HG03139 (cell line): ENCODE data around the gene ANP32D.
"Not testable (repeated sequence)": the region's sequence is repeated elsewhere in the genome, so short reads cannot be mapped to it uniquely, and the experiment has no call there.

Experiments used
- ATAC-seq: cut with Tn5 transposase; IDR thresholded peaks from one replicate; pipeline ENCODE4 v1.9.1; 2021; ENCODE audit not compliant: unreplicated experiment

The ANP32D gene

DNA sequence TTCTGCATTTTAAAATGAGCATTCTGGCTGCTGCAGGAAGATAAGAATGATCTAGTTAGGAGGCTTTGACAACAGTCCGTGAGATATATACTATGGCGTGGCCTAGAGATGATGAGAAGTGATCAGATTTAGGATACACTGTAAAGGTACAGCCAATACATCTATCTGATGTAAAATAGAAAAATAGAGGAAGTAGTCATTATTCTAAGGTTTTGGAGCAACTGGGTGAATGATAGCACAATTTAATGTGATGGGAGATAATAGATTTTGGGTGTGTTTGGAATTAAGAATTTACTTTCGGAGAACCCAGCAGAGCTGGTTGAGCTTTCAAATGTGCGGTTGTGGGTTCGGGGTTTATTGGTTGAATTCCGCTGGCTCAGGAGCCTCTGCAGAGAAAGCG is at the start of gene ANP32D:
ANP32D (plus strand) TSS at position 301 of the 400 bp plus-strand sequence. CDS start 106 bp downstream, outside the sequence.
- no peak for ATAC-seq

- ATAC-seq: no peak
These were observed 49.2 kb upstream of the ANP32D start for GRCh38 chr12:48423171-48423570.

- no peak for ATAC-seq
These were observed 47.7 kb upstream of the ANP32D start for GRCh38 chr12:48424644-48425043.

DNA sequence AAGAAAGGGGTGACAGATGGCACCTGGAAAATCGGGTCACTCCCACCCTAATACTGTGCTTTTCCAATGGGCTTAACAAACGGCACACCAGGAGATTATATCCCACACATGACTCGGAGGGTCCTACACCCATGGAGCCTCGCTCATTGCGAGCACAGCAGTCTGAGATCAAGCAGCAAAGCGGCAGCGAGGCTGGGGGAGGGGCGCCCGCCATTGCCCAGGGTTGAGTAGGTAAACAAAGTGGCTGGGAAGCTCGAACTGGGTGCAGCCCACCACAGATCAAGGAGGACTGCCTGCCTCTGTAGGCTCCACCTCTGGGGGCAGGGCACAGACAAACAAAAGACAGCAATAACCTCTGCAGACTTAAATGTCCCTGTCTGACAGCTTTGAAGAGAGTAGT is 38.3 kb upstream of the ANP32D start:
- ATAC-seq: not testable (repeated sequence)

- no peak for ATAC-seq
These were observed 31.3 kb upstream of the ANP32D start for GRCh38 chr12:48441069-48441468.

DNA sequence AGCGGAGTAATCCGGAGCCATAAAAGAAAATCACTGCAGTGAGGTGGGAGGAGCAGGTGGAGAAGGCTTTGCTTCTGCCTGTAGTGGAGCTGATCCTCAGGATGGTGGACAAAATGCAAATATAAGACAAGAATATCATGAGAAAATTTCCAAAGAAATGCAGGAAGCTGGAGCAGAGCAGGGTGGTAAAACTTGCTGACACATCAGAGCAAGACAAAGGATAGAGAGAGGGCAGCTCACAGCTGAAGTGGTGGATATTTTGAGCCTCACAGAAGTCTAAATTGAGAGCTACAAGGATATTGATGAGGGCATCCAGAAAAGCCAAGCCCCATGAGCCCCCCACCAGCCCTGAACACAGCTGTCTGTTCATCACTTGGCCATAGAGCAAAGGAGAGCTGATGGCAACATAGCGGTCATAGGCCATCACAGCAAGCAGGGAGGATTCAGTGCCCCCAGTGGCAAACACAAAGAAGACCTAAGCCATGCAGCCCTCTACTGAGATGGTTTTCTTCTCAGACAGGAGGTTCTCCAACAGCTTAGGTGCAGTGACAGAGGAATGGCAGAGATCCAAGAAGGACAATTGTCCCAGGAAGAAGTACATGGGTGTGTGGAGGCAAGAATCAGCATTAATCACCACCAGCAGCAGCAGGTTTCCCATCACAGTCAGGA is 30.0 kb upstream of the ANP32D start:
- no peak for ATAC-seq

GRCh38 chr12:48445538-48445937 is 26.8 kb upstream of the ANP32D start:
- ATAC-seq: no peak

GRCh38 chr12:48446161-48446776 is 26.1 kb upstream of the ANP32D start:
- ATAC-seq: no peak

DNA sequence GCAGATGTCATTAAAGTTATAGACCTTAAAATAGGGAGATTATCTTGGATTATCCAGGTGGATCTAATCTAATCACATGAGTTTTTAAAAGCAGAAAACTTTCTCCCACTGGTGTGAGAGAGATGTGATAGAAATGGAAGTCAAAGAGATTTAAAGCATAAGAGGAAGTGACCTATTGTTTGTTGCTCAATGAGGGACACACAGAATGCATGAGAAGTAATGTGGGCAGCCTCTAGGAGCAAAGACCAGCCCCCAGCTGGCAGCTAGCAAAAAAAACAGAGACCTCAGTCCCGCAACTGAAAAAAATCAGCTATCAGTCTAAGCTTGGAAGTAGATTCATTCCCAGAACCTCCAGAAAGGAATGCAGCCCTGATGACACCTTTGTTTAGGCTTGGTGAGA is 24.6 kb upstream of the ANP32D start:
- ATAC-seq: no peak

DNA sequence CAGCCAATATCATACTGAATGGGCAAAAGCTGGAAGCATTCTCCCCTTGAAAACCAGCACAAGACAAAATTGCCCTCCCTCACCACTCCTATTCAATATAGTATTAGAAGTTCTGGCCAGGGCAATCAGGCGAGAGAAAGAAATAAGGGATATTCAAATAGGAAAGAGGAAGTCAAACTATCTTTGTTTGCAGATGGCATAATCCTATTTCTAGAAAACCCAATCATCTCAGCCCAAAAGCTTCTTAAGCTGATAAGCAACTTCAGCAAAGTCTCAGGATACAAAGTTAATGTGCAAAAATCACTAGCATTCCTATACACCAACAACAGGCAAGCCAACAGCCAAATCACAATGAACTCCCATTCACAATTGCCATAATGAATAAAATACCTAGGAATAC is 21.0 kb upstream of the ANP32D start:
- ATAC-seq: no peak

DNA sequence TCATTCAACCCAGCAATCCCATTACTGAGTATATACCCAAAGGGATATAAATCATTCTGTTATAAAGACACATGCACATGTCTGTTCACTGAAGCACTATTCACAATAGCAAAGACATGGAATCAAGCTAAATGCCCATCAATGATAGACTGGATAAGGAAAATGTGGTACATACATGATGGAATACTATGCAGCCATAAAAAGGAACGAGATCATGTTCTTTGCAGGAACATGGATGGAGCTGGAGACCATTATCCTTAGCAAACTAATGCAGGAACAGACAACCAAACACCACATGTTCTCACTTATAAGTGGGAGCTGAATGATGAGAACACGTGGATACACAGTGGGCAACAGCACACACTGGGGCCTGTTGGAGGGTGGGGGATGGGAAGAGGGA is 19.4 kb upstream of the ANP32D start:
- not testable (repeated sequence) for ATAC-seq

- no peak for ATAC-seq
These were observed 17.7 kb upstream of the ANP32D start for GRCh38 chr12:48454667-48455066.

DNA sequence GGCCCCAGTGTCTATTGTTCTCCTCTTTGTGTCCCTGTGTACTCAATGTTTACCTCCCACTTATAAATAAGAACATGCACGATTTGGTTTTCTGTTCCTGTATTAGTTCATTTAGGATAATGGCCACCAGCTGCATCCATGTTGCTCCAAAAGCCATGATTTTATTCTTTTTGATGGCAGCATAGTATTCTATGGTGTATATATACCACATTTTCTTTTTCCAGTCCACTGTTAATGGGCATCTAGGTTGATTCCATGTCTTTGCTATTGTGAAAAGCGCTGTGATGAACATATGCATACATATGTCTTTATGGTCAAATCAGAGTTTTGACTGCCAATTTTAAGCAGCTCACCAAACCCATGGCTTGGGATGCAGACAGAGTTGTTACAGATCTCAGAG is 17.2 kb upstream of the ANP32D start:
- ATAC-seq: no peak

DNA sequence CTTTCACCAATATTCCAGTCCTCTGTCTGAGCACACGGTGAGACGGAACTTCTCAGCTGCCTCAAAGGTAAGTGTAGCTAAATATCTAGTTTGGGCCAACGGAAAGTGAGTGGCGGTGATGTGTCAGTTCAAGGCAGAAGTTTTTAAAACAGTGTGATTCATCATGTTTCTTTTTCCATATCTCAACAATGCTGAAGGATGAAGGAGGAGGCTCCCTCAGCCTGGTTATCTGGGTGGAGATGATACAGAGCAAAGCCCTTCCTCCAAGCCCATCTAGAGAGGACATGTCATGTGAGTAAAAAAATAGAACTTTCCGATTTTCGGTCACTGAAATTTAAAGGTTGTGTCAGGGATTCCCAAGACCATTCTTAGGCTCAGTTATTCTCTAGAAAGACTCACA is 13.1 kb upstream of the ANP32D start:
- no peak for ATAC-seq

- ATAC-seq: not testable (repeated sequence)
These were observed 3.3 kb upstream of the ANP32D start for GRCh38 chr12:48469027-48469426.

GRCh38 chr12:48473061-48473460 is 702 bp downstream of the ANP32D start:
- ATAC-seq: no peak

- ATAC-seq: not testable (repeated sequence)
These were observed 2.1 kb downstream of the ANP32D start for GRCh38 chr12:48474497-48474896.

GRCh38 chr12:48482198-48482597 is 9.8 kb downstream of the ANP32D start, which contains the start of gene C12orf54:
C12orf54 (plus strand) TSS chr12:48482498; CDS start chr12:48483297, 799 bp downstream.
- ATAC-seq: no peak

GRCh38 chr12:48482930-48483329 is 10.6 kb downstream of the ANP32D start:
- ATAC-seq: no peak

DNA sequence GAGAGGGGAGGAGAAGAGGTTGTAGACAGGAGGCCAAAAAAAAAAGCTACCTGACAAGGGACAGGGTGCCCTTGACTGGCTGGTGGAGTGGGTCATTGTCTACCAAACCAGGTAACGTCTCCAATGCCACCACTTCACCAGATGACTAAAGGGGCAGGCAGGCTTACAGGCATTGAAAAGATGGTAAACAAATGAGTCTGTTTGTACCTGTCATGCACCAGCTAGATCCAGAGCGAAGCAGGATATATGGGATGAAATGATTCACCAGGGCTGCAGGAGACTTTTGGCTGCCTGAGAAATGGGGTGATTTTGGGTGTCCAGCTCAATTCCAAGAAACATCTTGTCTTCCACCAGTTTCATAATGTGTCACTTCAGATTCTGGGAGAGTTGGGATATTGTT is 13.9 kb downstream of the ANP32D start:
- no peak for ATAC-seq

DNA sequence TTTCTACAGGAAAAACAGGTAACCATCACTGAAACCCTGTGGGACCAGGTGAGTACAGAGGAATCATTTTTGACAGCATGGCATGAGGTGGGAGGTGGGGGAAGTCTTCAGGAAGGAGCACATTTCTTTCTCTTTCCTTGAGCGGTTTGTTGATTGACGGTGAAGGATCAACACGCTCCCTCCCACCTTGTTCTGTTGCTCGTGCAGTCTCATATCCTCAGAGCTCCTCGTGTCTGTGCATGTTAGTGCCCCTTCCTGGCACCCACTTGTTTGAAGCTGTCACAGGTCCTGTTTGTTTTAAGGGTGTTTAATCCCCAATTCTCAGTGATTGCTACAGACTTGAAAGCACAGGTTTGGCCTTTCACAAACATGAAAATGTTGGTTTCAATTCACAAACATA is 14.3 kb downstream of the ANP32D start:
- no peak for ATAC-seq

- ATAC-seq: peak; percentile 89
These were observed 16.7 kb downstream of the ANP32D start for GRCh38 chr12:48489012-48489411.

GRCh38 chr12:48489456-48489855 is 17.1 kb downstream of the ANP32D start:
- not testable (repeated sequence) for ATAC-seq
